GM21717 (cell line): ENCODE data around the gene NEGR1.

Experiments
- ATAC-seq: cut with Tn5 transposase; IDR thresholded peaks from one replicate; pipeline ENCODE4 v1.9.1; 2021; ENCODE audit warnings: mild to moderate bottlenecking, moderate library complexity; ENCODE audit not compliant: unreplicated experiment

Gene NEGR1

DNA sequence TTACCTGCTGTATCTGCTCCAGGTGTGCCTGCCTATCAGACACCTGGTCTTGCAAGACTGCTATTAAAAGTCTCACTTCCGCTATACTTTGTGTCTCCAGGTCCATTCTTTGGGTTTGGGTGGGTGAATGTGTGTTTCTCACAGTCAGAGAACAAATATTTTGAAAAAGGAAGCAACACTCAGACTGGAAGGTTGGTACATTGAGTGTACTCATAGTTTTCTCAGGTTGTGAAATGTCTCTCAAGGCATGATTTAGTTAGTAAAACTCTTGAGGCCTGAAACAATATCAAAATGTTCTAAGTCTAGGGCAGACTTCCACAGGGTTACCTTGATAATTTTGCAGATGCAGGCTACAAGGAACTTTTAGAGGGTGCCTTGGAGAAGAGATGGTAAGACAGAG lies 771.6 kb downstream of the NEGR1 start:
- no peak for ATAC-seq

DNA sequence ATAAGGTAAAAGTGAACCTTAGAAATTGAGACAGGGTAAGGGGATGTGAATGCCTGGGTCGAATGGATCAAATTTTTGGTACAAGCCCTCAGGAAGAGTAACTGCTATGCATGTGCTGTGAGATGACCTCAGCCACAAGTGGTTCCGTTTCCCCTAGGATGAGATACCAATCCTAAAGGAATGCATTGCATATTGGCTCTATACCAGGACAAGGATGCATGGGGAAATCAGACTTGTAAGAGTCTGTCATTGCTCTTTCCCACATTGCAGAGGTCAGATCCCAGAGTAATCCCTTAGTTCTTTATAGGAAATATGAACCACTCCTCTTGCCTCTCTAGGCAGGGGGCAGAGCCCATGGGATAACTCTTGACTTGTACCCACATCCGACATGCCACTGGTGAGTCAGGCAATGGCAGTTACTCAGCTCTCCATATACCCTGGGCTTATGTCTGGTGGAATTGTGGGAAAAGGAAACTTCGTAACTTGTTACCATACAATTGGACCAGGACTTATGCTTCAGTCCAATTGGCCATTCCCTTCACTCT lies 773.2 kb downstream of the NEGR1 start:
- ATAC-seq, result no peak

DNA sequence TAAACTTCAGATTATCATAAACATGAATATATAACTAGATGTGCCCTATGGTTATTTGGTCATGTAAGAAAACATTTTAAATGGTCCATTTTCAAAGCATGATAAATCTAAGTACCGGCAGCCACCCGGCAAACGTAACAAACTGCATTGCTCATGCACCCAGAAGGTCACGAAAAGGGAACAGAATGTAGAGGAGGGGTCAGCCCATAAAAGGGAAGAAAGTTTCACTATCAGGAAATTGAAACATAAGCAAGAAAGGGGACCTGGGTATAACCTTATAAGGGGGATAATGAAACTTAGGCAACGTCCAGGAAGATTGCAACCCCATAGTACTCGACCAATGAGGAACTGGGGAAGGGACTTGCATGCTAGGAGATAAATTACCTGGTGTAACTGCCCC lies 780.3 kb downstream of the NEGR1 start:
- no peak for ATAC-seq

DNA sequence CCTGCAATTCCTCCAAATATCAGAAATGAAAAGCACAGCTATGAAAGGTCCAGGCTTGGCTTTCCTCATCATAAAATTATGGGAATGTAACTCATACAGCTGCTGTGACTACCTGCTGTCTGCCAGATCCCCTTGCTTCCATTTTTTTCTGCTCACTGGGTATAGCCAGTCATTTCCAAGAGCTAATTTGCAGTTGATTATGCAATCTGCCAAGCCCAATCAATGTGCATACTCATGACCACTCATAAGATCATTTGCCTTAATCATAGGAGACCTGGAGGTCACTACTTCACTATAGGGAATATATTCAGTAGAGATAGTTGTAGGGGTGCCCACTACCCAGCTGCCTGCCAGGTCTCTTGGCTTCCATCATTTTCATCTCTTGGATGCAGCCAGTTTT lies 783.8 kb downstream of the NEGR1 start:
- no peak for ATAC-seq

DNA sequence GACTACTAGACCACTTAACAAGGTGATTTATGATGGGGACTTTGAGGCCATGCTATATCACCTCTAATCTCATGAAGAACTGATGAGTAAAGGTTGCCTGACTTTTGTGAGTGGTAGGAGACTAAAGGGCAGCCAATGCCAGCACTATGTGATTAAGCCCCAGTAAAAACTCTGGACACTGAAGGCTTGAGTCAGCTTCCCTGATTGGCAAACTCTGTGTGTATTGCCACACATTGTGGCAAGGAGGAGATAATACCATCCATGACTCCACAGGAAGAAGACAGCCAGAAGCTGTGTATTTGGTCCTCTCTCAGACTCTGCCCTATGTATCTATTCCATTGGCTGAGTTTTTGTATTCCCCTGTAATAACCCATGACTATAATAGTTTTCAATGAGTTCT lies 788.2 kb downstream of the NEGR1 start:
- ATAC-seq, result no peak

DNA sequence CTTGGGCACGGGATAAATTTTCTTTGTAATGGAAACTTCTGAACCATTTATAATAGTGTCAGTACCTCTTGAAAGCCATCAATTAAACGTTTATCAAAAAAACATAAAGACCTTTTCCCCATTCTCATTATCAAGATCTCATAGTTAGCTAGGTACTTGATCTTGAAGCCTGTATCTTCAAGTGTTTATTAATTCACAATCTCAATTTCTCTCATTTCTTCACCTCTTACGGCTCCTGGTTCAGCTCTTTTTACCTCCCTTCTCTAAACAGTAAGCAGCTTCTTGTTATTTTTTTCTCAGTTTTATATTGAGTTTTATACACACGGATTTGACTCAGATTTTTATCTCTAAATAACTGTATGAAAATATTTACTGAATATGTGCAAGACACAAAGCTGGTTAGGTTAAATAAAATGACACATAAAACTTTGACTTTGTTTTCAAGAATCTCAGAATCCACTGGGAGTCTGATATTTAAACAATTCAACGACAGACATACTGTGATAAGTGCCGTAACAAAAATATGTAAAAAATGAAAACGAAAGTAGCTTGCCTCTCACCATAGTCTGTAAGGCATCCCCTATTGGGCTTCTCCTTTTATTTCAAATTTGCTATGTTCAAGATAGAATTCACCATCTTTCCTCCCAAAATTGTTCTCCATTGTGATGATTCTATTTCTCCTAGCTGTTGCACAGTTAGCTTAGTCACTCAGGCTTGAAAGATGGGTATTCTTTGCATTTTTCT lies 789.9 kb downstream of the NEGR1 start:
- no peak for ATAC-seq

DNA sequence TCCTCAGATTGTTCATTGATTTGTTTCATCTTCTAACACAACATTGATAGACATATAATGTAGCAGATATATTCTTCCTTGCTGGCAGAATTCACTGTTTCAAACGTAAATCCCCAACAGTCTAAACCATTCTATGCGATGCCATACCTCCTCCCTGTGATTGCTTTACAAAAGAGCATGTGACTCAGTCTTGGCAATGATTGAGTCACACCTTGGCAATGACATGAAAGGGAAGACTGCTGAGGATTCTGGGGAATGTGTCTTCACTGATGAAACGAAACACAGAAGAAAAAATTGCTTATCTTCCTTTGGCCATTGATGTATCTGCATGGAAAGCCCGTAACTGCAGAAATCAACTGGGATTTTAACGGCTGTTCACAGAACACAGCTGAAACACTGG lies 791.9 kb downstream of the NEGR1 start:
- no peak for ATAC-seq

DNA sequence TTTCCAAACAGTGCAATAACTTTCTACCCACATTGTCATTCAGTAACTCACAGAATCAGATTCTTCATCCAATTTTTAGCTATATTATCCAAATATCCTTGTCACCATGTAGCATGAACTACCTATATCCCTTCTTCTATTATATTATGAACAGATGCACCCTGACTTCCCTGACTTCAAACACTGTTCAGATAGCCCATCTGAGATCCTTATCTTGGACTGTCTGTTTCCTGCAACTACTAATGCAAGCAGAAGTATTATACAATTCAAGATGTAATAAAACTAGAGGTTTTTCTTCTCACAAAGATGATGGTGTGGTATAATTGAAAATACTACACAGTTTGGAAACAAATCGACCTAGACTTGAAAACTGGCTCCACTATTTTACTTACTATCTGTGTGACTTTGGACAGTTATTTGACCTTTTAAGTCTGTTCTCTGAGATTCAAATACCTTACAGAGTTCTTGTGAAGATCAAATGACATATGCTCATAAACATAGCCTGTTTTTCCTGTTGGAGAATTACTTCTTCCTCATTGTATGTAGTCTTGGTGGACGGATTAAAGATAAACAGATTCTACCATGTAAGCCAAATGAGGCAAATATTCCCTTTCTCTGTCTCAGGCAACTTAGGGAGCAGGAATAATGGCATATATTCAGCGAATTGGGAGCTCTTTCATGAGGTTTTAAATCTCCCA lies 793.6 kb downstream of the NEGR1 start:
- no peak for ATAC-seq

DNA sequence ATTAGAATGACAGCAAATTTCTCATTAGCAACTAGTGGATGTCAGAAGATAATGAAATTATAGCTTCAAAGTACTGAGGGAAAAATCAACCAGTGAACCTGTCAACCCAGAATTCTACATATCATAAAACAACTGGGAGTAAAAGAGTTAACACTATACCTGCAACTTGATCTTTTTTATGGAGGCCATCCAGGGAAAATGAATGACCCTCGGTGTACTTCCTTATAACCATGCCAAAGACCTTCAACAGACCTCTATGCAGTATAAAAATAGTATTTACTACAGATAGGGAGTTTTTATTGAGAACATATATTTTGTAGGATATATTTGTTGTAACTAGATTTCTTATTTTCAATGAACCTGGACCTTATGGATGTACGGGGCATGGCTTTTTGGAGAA lies 809.0 kb downstream of the NEGR1 start:
- ATAC-seq, result no peak

DNA sequence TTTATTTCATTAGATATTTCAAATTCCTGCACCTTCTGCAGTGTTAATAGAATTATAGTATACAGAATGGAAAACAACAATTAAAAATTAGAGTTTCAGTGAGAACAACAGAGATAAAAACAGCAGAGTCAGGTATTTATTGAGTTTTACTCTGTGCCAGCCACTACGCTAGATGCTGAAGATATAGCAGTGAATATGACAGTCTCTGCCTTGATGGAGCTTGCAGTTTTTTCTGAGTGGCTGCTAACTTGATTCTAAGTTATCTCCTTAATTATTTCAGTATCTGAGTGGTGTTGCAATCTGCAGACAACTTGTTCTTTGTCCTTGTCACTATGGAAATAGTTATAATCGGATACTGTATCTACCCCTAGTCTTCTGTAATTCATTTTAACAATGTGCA lies 817.2 kb downstream of the NEGR1 start:
- ATAC-seq, result no peak

DNA sequence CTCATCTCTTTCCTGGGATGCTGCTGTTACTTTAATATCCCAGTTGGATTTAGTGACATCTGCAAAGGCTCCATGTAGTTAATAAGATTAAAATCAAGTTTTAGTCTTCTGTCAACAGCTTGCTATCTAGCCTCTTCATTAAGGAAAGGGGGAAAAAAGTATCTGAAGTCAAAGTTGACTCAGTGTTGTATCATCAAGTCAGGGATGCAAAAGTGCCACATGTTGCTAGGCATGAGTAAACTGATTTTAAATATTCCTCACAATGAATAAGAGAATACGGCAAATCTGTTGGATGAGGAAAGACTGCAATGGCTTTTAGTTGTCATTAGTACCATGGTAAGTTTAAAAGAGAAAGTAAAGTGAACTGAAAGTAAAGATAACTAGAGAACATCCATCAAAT lies 818.3 kb downstream of the NEGR1 start:
- ATAC-seq, result no peak

DNA sequence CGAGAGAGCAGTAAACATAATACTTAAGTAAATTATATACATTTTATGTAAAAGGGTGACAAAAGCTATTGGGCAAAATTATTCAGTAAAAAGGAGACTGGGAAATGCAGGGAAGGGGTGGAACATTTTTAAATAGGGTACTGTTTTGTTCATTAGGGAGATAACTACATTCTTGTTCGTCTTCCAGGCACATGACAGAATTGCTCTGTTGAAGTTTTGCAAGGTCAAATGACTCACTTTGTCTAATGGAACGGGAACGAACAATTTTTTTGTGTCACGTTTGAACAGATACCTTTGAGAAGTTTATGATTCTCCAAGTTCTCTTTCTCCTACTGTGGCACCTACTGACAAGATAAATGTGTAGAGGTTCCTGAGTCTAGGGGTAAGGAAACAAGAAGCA lies 819.2 kb downstream of the NEGR1 start:
- ATAC-seq, result no peak

DNA sequence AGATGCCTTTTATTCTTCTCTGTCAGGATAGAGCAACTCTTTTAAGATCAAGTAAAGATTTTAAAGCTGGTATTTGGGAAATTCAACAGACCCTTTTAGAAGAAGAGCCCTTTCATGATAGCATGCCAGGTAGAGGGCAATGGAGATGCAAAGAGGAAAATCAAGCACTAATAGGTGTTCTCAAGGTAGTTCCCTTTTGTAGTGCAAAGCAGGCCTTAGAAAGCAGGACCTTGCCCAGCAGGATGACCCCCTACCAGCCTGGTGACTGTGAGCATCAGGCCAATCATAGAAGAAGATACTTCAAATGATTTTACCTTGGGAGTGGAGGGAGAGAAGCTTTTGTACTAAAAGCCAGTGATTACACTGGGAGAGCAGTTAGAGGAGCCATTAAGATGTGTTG lies 820.1 kb downstream of the NEGR1 start:
- no peak for ATAC-seq

DNA sequence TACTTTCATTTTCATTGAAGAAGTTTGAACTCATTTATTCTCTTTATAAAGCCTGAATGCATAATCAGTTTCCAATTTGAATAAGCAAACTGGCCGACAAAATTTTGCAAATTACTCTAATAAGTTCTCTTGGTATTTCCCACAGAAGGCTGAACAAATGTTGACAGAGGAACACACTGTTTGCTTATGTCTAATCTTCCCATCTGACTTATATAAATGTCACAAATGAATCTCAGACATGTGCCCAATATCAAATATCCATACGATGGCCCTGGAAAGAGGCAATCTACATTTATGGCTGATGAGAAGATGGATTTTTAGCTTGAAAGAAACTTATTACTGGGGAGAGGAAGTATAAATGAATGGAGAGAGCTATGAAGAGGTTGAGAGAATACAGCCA lies 820.9 kb downstream of the NEGR1 start:
- no peak for ATAC-seq

DNA sequence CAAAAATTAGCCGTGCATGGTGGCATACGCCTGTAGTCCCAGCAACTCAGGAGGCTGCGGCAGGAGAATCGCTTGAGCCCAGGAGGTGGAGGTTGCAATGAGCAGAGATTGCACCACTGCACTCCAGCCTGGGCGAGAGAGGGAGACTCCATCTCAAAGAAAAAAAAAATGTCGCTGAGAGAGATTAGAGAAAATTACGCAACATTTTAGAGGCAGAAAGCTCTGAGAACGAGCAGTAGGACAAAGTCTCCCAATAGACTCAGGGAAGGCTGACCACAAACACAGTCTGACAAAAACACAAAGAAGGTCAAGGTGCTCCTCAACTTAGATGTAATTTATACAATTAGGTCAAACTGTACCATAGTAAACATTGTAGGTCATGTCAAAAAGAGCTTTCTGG lies 833.9 kb downstream of the NEGR1 start:
- ATAC-seq, result no peak

DNA sequence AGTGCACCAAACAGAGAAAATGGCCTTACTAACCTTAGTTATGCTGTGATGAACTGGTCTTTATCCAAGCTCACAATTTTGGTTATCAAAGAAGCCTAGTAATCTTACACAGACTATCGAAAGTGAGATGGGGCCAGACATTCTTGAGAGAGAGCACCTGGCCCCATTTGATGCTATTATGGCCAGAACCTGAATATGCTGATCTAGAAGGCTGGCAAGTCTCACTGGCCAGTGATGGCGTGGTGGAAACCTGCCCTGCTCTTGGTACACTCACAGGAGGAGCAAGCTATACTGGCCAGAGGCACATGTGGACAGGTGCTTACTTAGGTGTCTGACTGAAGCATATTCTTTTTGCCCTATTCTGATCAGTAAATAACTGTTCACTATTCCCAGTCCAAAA lies 843.7 kb downstream of the NEGR1 start:
- ATAC-seq, result no peak

DNA sequence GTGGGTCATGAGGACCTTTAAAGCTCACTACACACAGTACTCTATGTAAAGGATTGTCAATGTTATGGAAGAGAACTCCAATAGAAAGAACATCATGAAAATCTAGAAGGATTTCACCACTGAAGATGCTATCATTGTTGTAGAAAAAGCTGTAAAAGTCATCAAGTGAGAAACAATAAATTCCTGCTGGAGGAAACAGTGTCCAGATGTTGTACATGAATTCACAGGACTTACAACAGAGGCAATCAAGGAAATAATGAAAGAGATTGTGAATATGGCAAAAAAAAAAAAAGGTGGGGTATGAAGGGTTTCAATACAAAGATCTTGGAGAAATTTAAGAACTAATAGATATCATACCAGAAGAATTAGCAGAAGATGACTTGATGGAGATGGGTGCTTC lies 846.4 kb downstream of the NEGR1 start:
- ATAC-seq, result no peak

DNA sequence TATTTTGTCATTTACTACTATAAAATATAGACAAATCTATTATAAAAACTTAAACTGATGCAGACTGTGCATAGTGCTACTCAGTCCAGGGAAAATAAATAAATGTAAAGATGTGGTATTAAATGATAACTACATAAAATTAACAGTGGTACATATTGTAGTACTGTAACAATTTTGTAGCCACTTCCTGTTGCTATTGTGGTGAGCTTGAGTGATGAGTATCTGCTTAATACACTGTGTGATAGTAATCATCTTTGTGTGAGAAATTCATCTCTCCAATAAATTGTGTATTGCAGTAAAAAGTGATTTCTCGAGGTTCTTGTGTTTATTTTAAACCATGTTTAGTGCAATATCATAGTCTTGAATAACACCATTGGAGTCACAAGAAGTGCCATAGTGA lies 848.1 kb downstream of the NEGR1 start:
- ATAC-seq, result no peak

DNA sequence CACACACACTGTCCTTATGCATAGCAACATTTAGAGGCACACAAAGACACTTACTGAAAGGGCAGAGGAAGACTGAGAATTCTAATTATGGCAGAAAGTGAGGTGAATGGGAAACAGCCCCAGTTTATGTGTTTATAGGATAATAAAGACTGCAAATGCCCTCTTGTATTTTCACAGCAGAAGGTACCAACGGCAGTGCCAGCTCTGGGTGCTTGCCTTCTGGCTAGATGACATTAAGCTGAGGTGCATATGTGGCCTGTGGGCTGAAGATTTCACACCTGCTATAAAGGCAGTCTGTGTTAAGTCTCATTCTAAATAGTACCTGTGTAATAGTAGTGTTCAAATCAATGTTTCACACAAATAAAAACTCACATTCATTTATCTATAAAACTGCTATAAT lies 854.3 kb downstream of the NEGR1 start:
- no peak for ATAC-seq

DNA sequence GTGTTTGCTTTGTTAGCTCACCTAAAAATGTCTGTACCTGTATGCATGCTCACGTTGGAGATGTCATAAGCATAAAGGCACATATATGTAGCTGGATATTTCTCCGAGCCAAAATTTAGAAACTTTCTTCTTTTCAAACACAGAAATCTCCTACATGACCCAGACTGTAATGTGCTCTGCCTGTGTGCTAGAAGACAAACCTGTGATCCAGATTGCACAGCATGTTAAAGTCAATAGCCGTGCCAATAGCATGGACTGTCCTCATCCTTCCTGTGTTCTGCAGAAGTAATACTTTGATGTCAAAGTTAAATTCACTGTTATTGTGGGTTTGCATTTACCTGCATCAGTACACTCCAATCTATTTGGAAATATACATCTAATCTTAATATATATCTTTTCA lies 855.3 kb downstream of the NEGR1 start:
- no peak for ATAC-seq

DNA sequence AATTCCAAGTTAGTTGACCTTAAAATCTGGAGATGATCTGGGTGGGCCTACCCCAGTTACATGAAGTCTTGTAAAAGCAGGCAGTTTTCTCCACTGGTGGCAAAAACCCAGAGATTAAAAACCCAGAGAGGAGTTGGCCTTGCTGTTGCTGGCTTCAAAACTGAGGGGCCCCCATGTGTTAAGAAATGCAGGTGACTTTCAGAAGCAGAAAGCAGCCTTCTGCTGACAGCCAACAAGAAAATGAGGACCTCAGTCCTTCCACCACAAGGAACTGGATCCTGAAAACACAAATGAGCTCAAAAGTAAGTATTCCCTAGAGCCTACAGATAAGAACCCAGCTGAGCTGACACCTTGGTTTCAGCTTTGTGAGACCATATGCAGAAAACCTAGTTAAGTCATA lies 857.8 kb downstream of the NEGR1 start:
- ATAC-seq, result no peak

DNA sequence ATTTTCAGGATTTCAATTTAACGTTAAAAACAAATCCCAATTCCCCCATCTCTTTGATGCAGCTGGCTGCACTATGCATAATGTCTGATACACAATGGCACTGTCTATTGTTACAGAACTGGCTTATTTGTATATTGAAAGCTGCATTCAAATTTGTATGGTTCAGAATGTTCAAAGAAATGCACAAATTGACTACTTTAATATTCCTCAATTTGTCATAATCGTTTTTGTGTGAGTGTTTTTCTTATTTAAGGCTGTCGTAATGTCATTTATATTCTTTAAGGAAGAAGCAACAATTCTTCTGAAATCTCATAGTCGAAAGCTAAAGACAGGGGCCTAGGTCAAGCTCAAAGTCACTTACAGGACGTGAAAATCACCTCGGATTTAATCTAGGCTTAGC lies 860.1 kb downstream of the NEGR1 start:
- no peak for ATAC-seq

DNA sequence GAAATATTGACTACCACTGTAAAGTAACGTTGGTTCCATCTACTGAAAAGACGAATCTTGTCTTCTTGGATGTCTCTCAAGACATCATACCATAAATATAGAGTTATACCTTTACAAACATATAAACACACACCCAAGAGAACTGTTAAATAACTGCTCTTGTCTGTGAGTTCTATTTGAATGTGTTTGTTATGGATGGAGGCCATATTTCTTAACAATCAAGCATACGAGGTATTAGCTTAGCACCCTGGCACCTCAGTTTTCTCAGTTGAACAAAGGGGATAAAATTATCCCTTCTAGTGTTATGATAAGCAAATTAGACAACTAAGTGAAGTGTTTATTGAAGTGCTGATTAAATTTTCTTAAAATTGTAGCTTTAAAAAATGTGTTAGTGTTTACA lies 864.9 kb downstream of the NEGR1 start:
- no peak for ATAC-seq
